ENCODE results near the gene MARVELD1. TPM values are rescaled to one million over a fixed set of nuclear protein-coding genes. Genes with fewer than 3 reads are reported as not detected.

The MARVELD1 gene
- total and polyA plus RNA-seq, 2 of the 13 experiments (the other 11 are each of a cell fraction or from before 2014, with no cell fraction given): not detected

DNA sequence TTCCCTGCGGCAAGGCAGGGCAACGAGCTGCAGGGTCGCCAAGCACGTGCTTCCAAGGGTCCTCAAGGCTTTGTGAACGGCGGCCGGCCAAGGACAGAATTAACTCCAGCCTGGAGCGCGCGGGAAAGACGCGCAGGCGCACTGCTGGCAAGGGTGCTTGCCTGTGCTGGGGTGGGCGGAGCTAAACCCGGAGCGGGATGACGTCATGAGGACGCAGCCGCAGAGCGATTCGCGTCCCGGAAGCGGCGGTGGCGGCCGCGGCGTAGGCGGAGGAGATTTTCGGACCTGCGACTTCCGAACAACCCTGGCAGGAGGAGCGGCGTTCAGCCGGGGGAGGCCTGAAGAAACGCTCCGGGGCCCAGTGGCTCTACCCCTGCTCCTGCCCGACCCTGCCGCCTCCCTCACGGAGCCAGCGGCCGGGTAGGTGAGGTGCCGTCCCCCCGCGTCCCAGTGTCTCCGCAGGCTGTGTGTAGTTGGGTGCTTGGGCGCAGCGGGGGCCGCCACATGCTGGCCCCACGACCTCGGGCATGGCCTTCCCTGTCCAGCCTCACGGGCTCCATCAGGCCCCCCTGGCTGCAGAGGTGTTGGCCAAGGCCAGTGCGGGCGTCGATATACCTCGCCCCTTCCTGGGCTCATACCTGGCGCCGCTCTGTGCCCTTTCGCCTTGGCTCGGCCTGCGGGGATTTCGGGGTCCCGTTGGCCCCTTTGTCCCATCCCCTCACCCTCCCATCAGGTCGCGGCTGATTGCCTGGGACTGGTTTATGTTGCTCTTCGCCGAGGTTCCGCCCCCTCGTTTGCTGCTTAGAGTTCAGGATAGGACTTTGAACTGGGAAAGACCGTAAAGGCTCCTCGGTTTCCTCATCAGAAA lies 23.6 kb downstream of the MARVELD1 start, which contains the start of gene ZFYVE27 (continued):
- TF ChIP-seq, protein P1, sequence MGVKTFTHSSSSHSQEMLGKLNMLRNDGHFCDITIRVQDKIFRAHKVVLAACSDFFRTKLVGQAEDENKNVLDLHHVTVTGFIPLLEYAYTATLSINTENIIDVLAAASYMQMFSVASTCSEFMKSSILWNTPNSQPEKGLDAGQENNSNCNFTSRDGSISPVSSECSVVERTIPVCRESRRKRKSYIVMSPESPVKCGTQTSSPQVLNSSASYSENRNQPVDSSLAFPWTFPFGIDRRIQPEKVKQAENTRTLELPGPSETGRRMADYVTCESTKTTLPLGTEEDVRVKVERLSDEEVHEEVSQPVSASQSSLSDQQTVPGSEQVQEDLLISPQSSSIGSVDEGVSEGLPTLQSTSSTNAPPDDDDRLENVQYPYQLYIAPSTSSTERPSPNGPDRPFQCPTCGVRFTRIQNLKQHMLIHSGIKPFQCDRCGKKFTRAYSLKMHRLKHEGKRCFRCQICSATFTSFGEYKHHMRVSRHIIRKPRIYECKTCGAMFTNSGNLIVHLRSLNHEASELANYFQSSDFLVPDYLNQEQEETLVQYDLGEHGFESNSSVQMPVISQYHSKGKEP (CRISPR knock-in tag; IDR thresholded peaks at IDR 0.05): peak; percentile 93
- peak; percentile 95 for TF ChIP-seq ZNF746 (CRISPR knock-in tag; IDR thresholded peaks at IDR 0.05)
- TF ChIP-seq MIER3 (CRISPR knock-in tag; IDR thresholded peaks at IDR 0.05; ENCODE audit: borderline replicate concordance): no peak; the same call in 1 of the 2 replicates
- TF ChIP-seq ZNF747 (CRISPR knock-in tag; IDR thresholded peaks at IDR 0.05; ENCODE audit: borderline replicate concordance): peak; percentile 43; the same call in 1 of the 2 replicates
- peak; percentile 73; the same call in 1 of the 2 replicates for TF ChIP-seq ZNF333 (CRISPR knock-in tag; IDR thresholded peaks at IDR 0.05; ENCODE audit: borderline replicate concordance)
- TF ChIP-seq SMAD1 (CRISPR knock-in tag; IDR thresholded peaks at IDR 0.05; ENCODE audit: borderline replicate concordance, low read depth): peak; percentile 95; the same call in 1 of the 2 replicates
- no peak for TF ChIP-seq GTF2F1 (IDR thresholded peaks at IDR 0.05; ENCODE audit: low read length)
- TF ChIP-seq, protein P2, sequence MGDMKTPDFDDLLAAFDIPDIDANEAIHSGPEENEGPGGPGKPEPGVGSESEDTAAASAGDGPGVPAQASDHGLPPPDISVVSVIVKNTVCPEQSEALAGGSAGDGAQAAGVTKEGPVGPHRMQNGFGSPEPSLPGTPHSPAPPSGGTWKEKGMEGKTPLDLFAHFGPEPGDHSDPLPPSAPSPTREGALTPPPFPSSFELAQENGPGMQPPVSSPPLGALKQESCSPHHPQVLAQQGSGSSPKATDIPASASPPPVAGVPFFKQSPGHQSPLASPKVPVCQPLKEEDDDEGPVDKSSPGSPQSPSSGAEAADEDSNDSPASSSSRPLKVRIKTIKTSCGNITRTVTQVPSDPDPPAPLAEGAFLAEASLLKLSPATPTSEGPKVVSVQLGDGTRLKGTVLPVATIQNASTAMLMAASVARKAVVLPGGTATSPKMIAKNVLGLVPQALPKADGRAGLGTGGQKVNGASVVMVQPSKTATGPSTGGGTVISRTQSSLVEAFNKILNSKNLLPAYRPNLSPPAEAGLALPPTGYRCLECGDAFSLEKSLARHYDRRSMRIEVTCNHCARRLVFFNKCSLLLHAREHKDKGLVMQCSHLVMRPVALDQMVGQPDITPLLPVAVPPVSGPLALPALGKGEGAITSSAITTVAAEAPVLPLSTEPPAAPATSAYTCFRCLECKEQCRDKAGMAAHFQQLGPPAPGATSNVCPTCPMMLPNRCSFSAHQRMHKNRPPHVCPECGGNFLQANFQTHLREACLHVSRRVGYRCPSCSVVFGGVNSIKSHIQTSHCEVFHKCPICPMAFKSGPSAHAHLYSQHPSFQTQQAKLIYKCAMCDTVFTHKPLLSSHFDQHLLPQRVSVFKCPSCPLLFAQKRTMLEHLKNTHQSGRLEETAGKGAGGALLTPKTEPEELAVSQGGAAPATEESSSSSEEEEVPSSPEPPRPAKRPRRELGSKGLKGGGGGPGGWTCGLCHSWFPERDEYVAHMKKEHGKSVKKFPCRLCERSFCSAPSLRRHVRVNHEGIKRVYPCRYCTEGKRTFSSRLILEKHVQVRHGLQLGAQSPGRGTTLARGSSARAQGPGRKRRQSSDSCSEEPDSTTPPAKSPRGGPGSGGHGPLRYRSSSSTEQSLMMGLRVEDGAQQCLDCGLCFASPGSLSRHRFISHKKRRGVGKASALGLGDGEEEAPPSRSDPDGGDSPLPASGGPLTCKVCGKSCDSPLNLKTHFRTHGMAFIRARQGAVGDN (CRISPR knock-in tag; IDR thresholded peaks at IDR 0.05): peak; percentile 100
- peak; percentile 31 for TF ChIP-seq ZEB1 (IDR thresholded peaks at IDR 0.05; ENCODE audit: insufficient replicate concordance, low read depth)
- no peak for TF ChIP-seq ZBTB3 (CRISPR knock-in tag; IDR thresholded peaks at IDR 0.05; ENCODE audit: borderline replicate concordance, low read depth)
- TF ChIP-seq, protein P3, sequence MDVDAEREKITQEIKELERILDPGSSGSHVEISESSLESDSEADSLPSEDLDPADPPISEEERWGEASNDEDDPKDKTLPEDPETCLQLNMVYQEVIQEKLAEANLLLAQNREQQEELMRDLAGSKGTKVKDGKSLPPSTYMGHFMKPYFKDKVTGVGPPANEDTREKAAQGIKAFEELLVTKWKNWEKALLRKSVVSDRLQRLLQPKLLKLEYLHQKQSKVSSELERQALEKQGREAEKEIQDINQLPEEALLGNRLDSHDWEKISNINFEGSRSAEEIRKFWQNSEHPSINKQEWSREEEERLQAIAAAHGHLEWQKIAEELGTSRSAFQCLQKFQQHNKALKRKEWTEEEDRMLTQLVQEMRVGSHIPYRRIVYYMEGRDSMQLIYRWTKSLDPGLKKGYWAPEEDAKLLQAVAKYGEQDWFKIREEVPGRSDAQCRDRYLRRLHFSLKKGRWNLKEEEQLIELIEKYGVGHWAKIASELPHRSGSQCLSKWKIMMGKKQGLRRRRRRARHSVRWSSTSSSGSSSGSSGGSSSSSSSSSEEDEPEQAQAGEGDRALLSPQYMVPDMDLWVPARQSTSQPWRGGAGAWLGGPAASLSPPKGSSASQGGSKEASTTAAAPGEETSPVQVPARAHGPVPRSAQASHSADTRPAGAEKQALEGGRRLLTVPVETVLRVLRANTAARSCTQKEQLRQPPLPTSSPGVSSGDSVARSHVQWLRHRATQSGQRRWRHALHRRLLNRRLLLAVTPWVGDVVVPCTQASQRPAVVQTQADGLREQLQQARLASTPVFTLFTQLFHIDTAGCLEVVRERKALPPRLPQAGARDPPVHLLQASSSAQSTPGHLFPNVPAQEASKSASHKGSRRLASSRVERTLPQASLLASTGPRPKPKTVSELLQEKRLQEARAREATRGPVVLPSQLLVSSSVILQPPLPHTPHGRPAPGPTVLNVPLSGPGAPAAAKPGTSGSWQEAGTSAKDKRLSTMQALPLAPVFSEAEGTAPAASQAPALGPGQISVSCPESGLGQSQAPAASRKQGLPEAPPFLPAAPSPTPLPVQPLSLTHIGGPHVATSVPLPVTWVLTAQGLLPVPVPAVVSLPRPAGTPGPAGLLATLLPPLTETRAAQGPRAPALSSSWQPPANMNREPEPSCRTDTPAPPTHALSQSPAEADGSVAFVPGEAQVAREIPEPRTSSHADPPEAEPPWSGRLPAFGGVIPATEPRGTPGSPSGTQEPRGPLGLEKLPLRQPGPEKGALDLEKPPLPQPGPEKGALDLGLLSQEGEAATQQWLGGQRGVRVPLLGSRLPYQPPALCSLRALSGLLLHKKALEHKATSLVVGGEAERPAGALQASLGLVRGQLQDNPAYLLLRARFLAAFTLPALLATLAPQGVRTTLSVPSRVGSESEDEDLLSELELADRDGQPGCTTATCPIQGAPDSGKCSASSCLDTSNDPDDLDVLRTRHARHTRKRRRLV (CRISPR knock-in tag; IDR thresholded peaks at IDR 0.05): peak; percentile 82
- peak; percentile 99 for TF ChIP-seq REL (CRISPR knock-in tag; conservative IDR thresholded peaks at IDR 0.05)
- TF ChIP-seq RFX5 (IDR thresholded peaks at IDR 0.05; ENCODE audit: low read depth, low read length): peak; percentile 82
- peak; percentile 95 for TF ChIP-seq ZNF776 (CRISPR knock-in tag; IDR thresholded peaks at IDR 0.05)
- TF ChIP-seq HMGA1 (CRISPR knock-in tag; conservative IDR thresholded peaks at IDR 0.05): no peak
- TF ChIP-seq RARA (CRISPR knock-in tag; IDR thresholded peaks at IDR 0.05): peak; percentile 69
- no peak for TF ChIP-seq PTBP1 (IDR thresholded peaks at IDR 0.05; ENCODE audit: low read depth, low read length, poor library complexity, severe bottlenecking)
- no peak for TF ChIP-seq CENPX (CRISPR knock-in tag; IDR thresholded peaks at IDR 0.05)

Measured in HepG2 (cell line).